SH-SY5Y (cell line): ENCODE results near the gene CDR2L.

Experiments used
- GATA2 ChIP-seq: IDR thresholded peaks from 2 replicates; pipeline ENCODE4 v1.6.1; 2011; ENCODE audit warnings: mild to moderate bottlenecking, low read depth, low read length
- GATA3 ChIP-seq: IDR thresholded peaks from 2 replicates; pipeline ENCODE4 v1.6.1; 2011; ENCODE audit warnings: low read depth, mild to moderate bottlenecking, low read length, moderate library complexity

- TF ChIP-seq GATA2 = no peak
- no peak for TF ChIP-seq GATA3
These were observed 9.6 kb upstream of the CDR2L start for GRCh38 chr17:74977802-74978201.
